Measurements from ENCODE around the gene OR10D3. TPM values are rescaled to one million over a fixed set of nuclear protein-coding genes. Genes with fewer than 3 reads are reported as not detected.
"Not testable (repeated sequence)": the region's sequence is repeated elsewhere in the genome, so short reads cannot be mapped to it uniquely, and the experiment has no call there.

The OR10D3 gene
- total RNA-seq, 1 experiment from 2014 or later: not detected

GRCh38 chr11:124194293-124195188 is 11.4 kb downstream of the OR10D3 start:
- peak; percentile 24 for DNase-seq (ENCODE audit: low read depth)

- DNase-seq (ENCODE audit: low read depth): peak; percentile 52
Observed at GRCh38 chr11:124195189-124195734, 12.1 kb downstream of the OR10D3 start.

GRCh38 chr11:124197999-124198398 is 14.9 kb downstream of the OR10D3 start:
- no peak for DNase-seq (ENCODE audit: low read depth)

GRCh38 chr11:124198897-124199296 is 15.8 kb downstream of the OR10D3 start:
- no peak for DNase-seq (ENCODE audit: low read depth)

GRCh38 chr11:124199702-124200101 is 16.6 kb downstream of the OR10D3 start:
- DNase-seq (ENCODE audit: low read depth): peak; percentile 40

GRCh38 chr11:124200671-124201070 is 17.5 kb downstream of the OR10D3 start:
- DNase-seq (ENCODE audit: low read depth): no peak

GRCh38 chr11:124202951-124203350 is 19.8 kb downstream of the OR10D3 start:
- DNase-seq (ENCODE audit: low read depth): no peak

GRCh38 chr11:124204008-124204407 is 20.9 kb downstream of the OR10D3 start:
- no peak for DNase-seq (ENCODE audit: low read depth)

GRCh38 chr11:124207102-124207792 is 24.1 kb downstream of the OR10D3 start:
- DNase-seq (ENCODE audit: low read depth): no peak

GRCh38 chr11:124209824-124210357 is 26.7 kb downstream of the OR10D3 start:
- no peak for DNase-seq (ENCODE audit: low read depth)

- DNase-seq (ENCODE audit: low read depth): no peak
Observed at GRCh38 chr11:124210421-124210820, 27.3 kb downstream of the OR10D3 start.

- DNase-seq (ENCODE audit: low read depth): no peak
Observed at GRCh38 chr11:124211321-124211720, 28.2 kb downstream of the OR10D3 start.

GRCh38 chr11:124214027-124214426 is 30.9 kb downstream of the OR10D3 start:
- DNase-seq (ENCODE audit: low read depth): no peak

- DNase-seq (ENCODE audit: low read depth): no peak
Observed at GRCh38 chr11:124219126-124219525, 36.0 kb downstream of the OR10D3 start.

- no peak for DNase-seq (ENCODE audit: low read depth)
Observed at GRCh38 chr11:124222407-124222806, 39.3 kb downstream of the OR10D3 start.

- DNase-seq (ENCODE audit: low read depth): not testable (repeated sequence)
Observed at GRCh38 chr11:124224618-124225423, 41.7 kb downstream of the OR10D3 start.

GRCh38 chr11:124225471-124225870 is 42.3 kb downstream of the OR10D3 start:
- DNase-seq (ENCODE audit: low read depth): no peak

- no peak for DNase-seq (ENCODE audit: low read depth)
Observed at GRCh38 chr11:124233376-124233775, 50.2 kb downstream of the OR10D3 start.

Data from M059J (cell line).